HG03439 (cell line): ENCODE measurements around the gene CSN3.

Source experiments
- ATAC-seq: cut with Tn5 transposase; IDR thresholded peaks from one replicate; pipeline ENCODE4 v1.9.1; 2021; ENCODE audit warnings: mild to moderate bottlenecking, moderate library complexity; ENCODE audit not compliant: unreplicated experiment

The CSN3 gene

GRCh38 chr4:70291341-70291740 lies 48.9 kb downstream of the CSN3 start:
- no peak for ATAC-seq

DNA sequence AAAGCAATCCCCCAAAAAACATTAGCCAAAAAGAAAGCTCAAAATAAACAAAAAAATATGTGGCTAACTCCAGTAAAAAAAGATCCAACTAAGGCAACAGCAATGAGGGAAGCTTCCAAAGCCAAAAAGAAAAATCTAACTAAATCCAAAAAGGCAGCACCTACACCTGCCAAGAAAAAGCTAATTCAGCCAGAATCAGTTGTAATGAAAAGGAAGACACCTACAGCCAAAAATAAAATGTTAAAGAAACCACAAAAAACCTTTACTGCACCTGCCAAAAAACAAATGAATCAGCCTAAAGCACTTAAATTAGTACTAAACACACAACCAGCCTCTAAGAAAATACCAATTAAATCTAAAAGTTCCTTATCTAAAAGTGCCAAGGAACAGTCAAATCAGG lies 55.2 kb downstream of the CSN3 start:
- no peak for ATAC-seq

DNA sequence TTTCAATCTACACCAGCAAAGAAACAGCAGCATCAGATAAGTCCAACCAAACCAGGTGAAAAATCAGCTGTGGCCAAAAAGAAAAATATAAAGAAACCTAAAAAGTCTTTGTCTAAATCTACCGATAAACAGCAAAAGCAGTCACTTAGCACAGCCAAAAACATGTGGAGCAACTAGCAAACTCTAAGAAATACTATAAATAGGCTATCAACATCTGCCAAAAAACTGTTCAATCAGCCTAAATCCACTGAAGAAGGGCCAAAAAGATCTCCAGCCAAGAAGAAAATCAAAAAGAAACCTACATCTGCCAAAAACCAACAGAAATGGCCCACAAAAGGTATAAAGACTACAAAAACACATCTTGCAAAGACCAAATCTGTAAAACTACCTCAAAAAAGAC lies 55.7 kb downstream of the CSN3 start:
- no peak for ATAC-seq

GRCh38 chr4:70299643-70300042 lies 57.2 kb downstream of the CSN3 start:
- no peak for ATAC-seq

GRCh38 chr4:70300215-70300614 lies 57.8 kb downstream of the CSN3 start:
- ATAC-seq, result no peak
